MCF 10A (cell line): ENCODE measurements around the gene CFC1. TPM values are rescaled to one million over a fixed set of nuclear protein-coding genes. Genes with fewer than 3 reads are reported as not detected.
"Not testable (repeated sequence)": the region's sequence is repeated elsewhere in the genome, so short reads cannot be mapped to it uniquely, and the experiment has no call there.

Experiments used
- BruUV-seq: library from RNA; stranded (reverse); fragments of 400-500 nt; replicated peaks from 2 replicates; lab custom pipeline; 2021; lab: Mats Ljungman, UMichigan
- CTCF ChIA-PET: fragments of 300-600 bp; sonication (Branson Sonifier 250); formaldehyde crosslinking; extraction: SDS; loops from one replicate; lab custom pipeline; 2021; ENCODE audit warnings: antibody characterized with exemption, inconsistent platforms; lab: Yijun Ruan, JAX
- POLR2A ChIA-PET: fragments of 300-600, 350-650 bp; sonication (Branson Sonifier 250); formaldehyde crosslinking; extraction: SDS; loops from one replicate; lab custom pipeline; 2020; ENCODE audit warnings: antibody characterized with exemption, inconsistent platforms; lab: Yijun Ruan, JAX
- DNase-seq: peaks from one replicate; pipeline ENCODE4 v3.0.0-alpha.2; 2018; ENCODE audit not compliant: unreplicated experiment
- H3K27ac Mint-ChIP-seq: one replicate; pipeline ENCODE4 v1.8.0; 2022; ENCODE audit warnings: mild to moderate bottlenecking, low read depth, mixed read lengths; ENCODE audit not compliant: unreplicated experiment
- H3K27me3 Mint-ChIP-seq: one replicate; pipeline ENCODE4 v1.8.0; 2022; ENCODE audit warnings: mixed read lengths; ENCODE audit not compliant: insufficient read depth, unreplicated experiment
- H3K36me3 Mint-ChIP-seq: one replicate; pipeline ENCODE4 v1.8.0; 2022; ENCODE audit warnings: mild to moderate bottlenecking, moderate library complexity, mixed read lengths; ENCODE audit not compliant: insufficient read depth, unreplicated experiment
- H3K4me1 Mint-ChIP-seq: one replicate; pipeline ENCODE4 v1.8.0; 2022; ENCODE audit warnings: mixed read lengths; ENCODE audit not compliant: insufficient read depth, unreplicated experiment
- H3K4me3 Mint-ChIP-seq: one replicate; pipeline ENCODE4 v1.8.0; 2022; ENCODE audit warnings: mild to moderate bottlenecking, moderate library complexity, mixed read lengths; ENCODE audit not compliant: unreplicated experiment
- H3K9me3 Mint-ChIP-seq: one replicate; pipeline ENCODE4 v1.8.0; 2022; ENCODE audit warnings: mixed read lengths; ENCODE audit not compliant: unreplicated experiment
- intact Hi-C: fragments of 100-400 bp; cut with micrococcal nuclease; formaldehyde crosslinking; loops from 2 replicates; pipeline ENCODE4 v1.14.1; 2022
- total RNA-seq: library from RNA; stranded (reverse); gene quantifications from 2 replicates; pipeline ENCODE4 v1.2.3, GENCODE V29; 2022

CFC1 gene
- total RNA-seq, 1 experiment from 2014 or later, result not detected

GRCh38 chr2:130588688-130589458, 10.5 kb downstream of the CFC1 start:
- CTCF ChIA-PET, H3K4me3 Mint-ChIP-seq, POLR2A ChIA-PET, H3K27ac Mint-ChIP-seq, DNase-seq, H3K4me1 Mint-ChIP-seq, H3K36me3 Mint-ChIP-seq, H3K9me3 Mint-ChIP-seq, intact Hi-C loops, BruUV-seq, H3K27me3 Mint-ChIP-seq: not testable (repeated sequence)

GRCh38 chr2:130584726-130585125, 14.6 kb downstream of the CFC1 start:
- POLR2A ChIA-PET, H3K4me3 Mint-ChIP-seq, H3K36me3 Mint-ChIP-seq, CTCF ChIA-PET, H3K27me3 Mint-ChIP-seq, H3K9me3 Mint-ChIP-seq, BruUV-seq, DNase-seq, intact Hi-C loops, H3K27ac Mint-ChIP-seq, H3K4me1 Mint-ChIP-seq: not testable (repeated sequence)

- H3K9me3 Mint-ChIP-seq, POLR2A ChIA-PET, DNase-seq, intact Hi-C loops, H3K36me3 Mint-ChIP-seq, H3K27me3 Mint-ChIP-seq, BruUV-seq, H3K27ac Mint-ChIP-seq, H3K4me1 Mint-ChIP-seq, CTCF ChIA-PET, H3K4me3 Mint-ChIP-seq: not testable (repeated sequence)
Measured at GRCh38 chr2:130583582-130583981, 15.8 kb downstream of the CFC1 start.

GRCh38 chr2:130582970-130583369, 16.4 kb downstream of the CFC1 start:
- H3K36me3 Mint-ChIP-seq, H3K4me1 Mint-ChIP-seq, H3K27me3 Mint-ChIP-seq, H3K9me3 Mint-ChIP-seq, POLR2A ChIA-PET, DNase-seq, H3K4me3 Mint-ChIP-seq, CTCF ChIA-PET, H3K27ac Mint-ChIP-seq, intact Hi-C loops, BruUV-seq: not testable (repeated sequence)

- BruUV-seq, H3K27me3 Mint-ChIP-seq, intact Hi-C loops, H3K9me3 Mint-ChIP-seq, H3K4me1 Mint-ChIP-seq, H3K27ac Mint-ChIP-seq, POLR2A ChIA-PET, H3K4me3 Mint-ChIP-seq, DNase-seq, H3K36me3 Mint-ChIP-seq, CTCF ChIA-PET: not testable (repeated sequence)
Measured at GRCh38 chr2:130581491-130581890, 17.9 kb downstream of the CFC1 start.

GRCh38 chr2:130579121-130579520, 20.3 kb downstream of the CFC1 start:
- CTCF ChIA-PET, H3K27me3 Mint-ChIP-seq, H3K4me3 Mint-ChIP-seq, DNase-seq, H3K9me3 Mint-ChIP-seq, H3K27ac Mint-ChIP-seq, intact Hi-C loops, H3K36me3 Mint-ChIP-seq, H3K4me1 Mint-ChIP-seq, POLR2A ChIA-PET, BruUV-seq: not testable (repeated sequence)

- POLR2A ChIA-PET, H3K4me1 Mint-ChIP-seq, CTCF ChIA-PET, DNase-seq, H3K4me3 Mint-ChIP-seq, H3K27me3 Mint-ChIP-seq, BruUV-seq, H3K27ac Mint-ChIP-seq, intact Hi-C loops, H3K36me3 Mint-ChIP-seq, H3K9me3 Mint-ChIP-seq: not testable (repeated sequence)
Measured at GRCh38 chr2:130577559-130577958, 21.8 kb downstream of the CFC1 start.

GRCh38 chr2:130576209-130576784, 23.1 kb downstream of the CFC1 start:
- BruUV-seq, H3K4me3 Mint-ChIP-seq, CTCF ChIA-PET, H3K27me3 Mint-ChIP-seq, H3K4me1 Mint-ChIP-seq, DNase-seq, H3K36me3 Mint-ChIP-seq, H3K9me3 Mint-ChIP-seq, POLR2A ChIA-PET, intact Hi-C loops, H3K27ac Mint-ChIP-seq: not testable (repeated sequence)

GRCh38 chr2:130574230-130574629, 25.1 kb downstream of the CFC1 start:
- POLR2A ChIA-PET, H3K36me3 Mint-ChIP-seq, H3K27ac Mint-ChIP-seq, H3K27me3 Mint-ChIP-seq, DNase-seq, CTCF ChIA-PET, BruUV-seq, H3K9me3 Mint-ChIP-seq, H3K4me1 Mint-ChIP-seq, intact Hi-C loops, H3K4me3 Mint-ChIP-seq: not testable (repeated sequence)
